Measurements from ENCODE around the gene SLC10A3. TPM values are rescaled to one million over a fixed set of nuclear protein-coding genes. Genes with fewer than 3 reads are reported as not detected.

The SLC10A3 gene
- total and polyA plus RNA-seq, 2 of the 8 experiments (the other 6 are each of a cell fraction or from before 2014, with no cell fraction given): 6.8 to 9.5 TPM

DNA sequence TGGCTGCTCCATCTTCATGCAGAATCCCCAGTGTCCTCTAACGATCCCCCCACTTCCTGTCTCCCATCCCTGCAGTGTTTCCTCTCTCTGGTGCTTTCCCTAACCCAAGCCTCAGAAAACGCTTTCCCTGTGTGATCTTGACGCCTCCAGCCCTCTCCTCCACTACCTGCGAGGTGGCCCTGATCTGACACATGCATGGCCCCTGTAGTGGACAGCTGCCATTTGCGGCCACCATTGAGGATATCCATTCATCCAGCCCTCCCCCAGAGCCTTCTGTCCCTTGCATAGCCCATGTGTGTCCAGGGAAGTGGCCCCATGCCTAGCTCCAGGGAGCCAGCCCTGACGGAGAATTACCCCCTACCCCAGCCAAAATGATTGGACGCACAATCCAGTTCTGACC lies 7.1 kb downstream of the SLC10A3 start (continued):
- no peak for TF ChIP-seq SAP30 (IDR thresholded peaks at IDR 0.05; ENCODE audit: insufficient read depth, insufficient replicate concordance, low read length)
- no peak for TF ChIP-seq CTBP2 (IDR thresholded peaks at IDR 0.05; ENCODE audit: borderline replicate concordance, insufficient read depth, insufficient read length, low read length)
- TF ChIP-seq, protein P1, sequence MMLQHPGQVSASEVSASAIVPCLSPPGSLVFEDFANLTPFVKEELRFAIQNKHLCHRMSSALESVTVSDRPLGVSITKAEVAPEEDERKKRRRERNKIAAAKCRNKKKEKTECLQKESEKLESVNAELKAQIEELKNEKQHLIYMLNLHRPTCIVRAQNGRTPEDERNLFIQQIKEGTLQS (IDR thresholded peaks at IDR 0.05; ENCODE audit: insufficient read depth, low read depth, low read length): no peak
- no peak for TF ChIP-seq SP4 (IDR thresholded peaks at IDR 0.05; ENCODE audit: low read length)
- no peak for TF ChIP-seq PHF8 (conservative IDR thresholded peaks at IDR 0.05; ENCODE audit: low read depth, low read length)
- TF ChIP-seq TAF1 (IDR thresholded peaks at IDR 0.05; ENCODE audit: low read depth, low read length): no peak
- no peak for TF ChIP-seq SUZ12 (IDR thresholded peaks at IDR 0.05; ENCODE audit: low read length)

Data from H1 (cell line).